AG04449 (cell line): Measurements from ENCODE around the gene MFSD12.
"Not testable (repeated sequence)": the region's sequence is repeated elsewhere in the genome, so short reads cannot be mapped to it uniquely, and the experiment has no call there.

Source experiments
- CTCF ChIA-PET: fragments of 350-600 bp; formaldehyde crosslinking; extraction: SDS; loops from one replicate; lab custom pipeline; 2021; ENCODE audit warnings: antibody characterized with exemption; lab: Yijun Ruan, JAX
- POLR2A ChIA-PET: fragments of 400-600, 350-600 bp; formaldehyde crosslinking; extraction: SDS; loops from one replicate; lab custom pipeline; 2020; ENCODE audit warnings: antibody characterized with exemption, inconsistent platforms; lab: Yijun Ruan, JAX
- DNase-seq: peaks from one replicate; pipeline ENCODE4 v3.0.0-alpha.2; 2010; ENCODE audit warnings: low read depth, low spot score
- H3K4me3 ChIP-seq: 2 replicates; pipeline ENCODE4 v1.5.1; 2011; ENCODE audit warnings: low read depth, mild to moderate bottlenecking, control low read depth, low read length
- TF ChIP-seq, protein P1 (sequence below): IDR thresholded peaks from one replicate; pipeline ENCODE4 v1.5.1; 2011; ENCODE audit warnings: mild to moderate bottlenecking, moderate library complexity, low read length, control low read depth, inconsistent platforms; ENCODE audit not compliant: insufficient read depth; ENCODE audit errors: missing control alignments

Gene MFSD12

DNA sequence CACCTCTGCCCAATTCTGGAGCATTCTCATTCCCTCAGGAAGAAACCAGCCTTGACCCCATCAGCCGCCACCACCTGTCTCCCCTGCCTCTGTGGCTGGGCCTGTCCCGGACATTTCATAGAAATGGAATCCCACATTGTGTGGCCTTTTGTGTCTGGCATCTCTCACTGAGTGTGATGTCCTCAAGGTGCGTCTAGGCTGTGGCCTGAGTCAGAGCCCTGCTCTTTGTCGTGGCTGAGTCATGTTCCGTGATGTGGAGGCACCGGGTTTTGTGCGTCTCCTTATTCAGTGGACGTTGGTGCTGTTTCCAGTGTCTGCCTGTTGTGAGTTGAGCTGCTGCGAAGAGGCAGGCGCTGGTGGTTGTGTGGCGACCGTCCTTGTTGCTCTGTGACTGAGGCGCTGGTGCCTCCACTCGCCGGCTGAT lies 47.8 kb downstream of the MFSD12 start:
- no peak for DNase-seq
- TF ChIP-seq, protein P1, sequence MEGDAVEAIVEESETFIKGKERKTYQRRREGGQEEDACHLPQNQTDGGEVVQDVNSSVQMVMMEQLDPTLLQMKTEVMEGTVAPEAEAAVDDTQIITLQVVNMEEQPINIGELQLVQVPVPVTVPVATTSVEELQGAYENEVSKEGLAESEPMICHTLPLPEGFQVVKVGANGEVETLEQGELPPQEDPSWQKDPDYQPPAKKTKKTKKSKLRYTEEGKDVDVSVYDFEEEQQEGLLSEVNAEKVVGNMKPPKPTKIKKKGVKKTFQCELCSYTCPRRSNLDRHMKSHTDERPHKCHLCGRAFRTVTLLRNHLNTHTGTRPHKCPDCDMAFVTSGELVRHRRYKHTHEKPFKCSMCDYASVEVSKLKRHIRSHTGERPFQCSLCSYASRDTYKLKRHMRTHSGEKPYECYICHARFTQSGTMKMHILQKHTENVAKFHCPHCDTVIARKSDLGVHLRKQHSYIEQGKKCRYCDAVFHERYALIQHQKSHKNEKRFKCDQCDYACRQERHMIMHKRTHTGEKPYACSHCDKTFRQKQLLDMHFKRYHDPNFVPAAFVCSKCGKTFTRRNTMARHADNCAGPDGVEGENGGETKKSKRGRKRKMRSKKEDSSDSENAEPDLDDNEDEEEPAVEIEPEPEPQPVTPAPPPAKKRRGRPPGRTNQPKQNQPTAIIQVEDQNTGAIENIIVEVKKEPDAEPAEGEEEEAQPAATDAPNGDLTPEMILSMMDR = no peak
- CTCF ChIA-PET = interaction anchor here (1.2 kb wide), 1 partner anchor 37 kb away, joined by 3 read pairs; no protein-coding TSS in a partner anchor
- POLR2A ChIA-PET = no interaction called here
- no peak overlapping the region for H3K4me3 ChIP-seq

DNA sequence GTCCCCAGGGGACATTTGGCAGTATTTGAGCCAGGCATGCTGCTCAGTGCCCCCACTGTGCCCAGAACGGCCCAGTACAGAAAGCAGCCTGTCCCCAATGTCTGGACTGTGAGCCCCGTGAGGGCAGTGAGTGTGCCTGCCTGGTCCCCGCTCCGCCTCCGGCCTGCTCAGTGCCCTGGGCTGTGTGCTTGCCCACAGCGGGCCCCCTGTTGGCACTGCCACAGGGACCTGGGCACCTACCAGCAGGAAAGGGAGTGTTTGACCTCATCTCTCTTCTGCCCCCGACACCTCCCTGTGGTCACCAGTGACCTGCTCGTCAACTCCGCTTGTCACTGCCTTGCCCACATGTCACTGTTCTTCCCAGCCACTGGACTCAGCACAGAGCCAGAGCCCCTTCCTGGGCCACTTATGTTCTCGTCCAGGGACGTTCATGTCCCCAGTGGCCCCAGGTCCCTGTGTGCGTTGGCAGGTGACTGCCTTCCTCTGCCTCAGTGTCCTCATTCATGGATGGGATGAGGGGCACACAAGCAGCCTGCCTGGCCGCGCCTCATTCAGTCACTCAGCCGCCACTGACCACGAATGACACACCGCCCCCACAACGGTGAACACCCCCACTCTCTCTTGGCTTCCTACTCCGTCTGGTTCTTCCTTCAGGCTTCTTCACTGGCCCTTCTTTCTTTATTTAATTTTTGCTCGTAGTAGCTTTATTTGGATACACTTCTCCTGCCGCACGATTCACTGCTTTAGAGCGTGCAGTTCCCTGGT lies 48.4 kb downstream of the MFSD12 start:
- ChIA-PET CTCF (interaction anchor here (1.2 kb wide), 1 partner anchor 37 kb away, joined by 3 read pairs; no protein-coding TSS in a partner anchor), POLR2A (no interaction called here)
- no peak for DNase-seq
- TF ChIP-seq, protein P1 = no peak
- no peak overlapping the region for H3K4me3 ChIP-seq

DNA sequence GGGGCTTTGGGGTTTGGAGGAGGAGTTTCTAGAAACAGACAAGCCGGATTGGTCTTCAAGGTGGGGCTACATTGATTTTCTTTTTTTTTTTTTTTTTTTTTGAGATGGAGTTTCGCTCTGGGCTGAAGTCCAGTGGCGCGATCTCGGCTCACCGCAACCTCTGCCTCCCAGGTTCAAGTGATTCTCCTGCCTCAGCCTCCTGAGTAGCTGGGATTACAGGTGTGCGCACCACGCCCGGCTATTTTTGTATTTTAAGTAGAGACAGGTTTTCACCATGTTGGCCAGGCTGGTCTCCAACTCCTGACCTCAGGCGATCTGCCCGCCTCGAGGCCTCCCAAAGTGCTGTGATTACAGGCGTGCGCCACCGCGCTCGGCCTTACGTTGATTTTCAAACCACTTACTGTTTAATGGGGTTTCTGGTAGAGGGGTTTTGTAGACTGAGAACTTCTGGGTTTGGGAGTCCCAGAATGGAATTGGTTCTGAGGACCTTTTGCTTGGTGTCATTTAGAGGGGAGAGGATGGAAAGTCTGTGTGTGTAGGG lies 49.2 kb downstream of the MFSD12 start:
- DNase-seq, POLR2A ChIA-PET, CTCF ChIA-PET: not testable (repeated sequence)
- H3K4me3 ChIP-seq = peak overlapping the region; percentile 82

DNA sequence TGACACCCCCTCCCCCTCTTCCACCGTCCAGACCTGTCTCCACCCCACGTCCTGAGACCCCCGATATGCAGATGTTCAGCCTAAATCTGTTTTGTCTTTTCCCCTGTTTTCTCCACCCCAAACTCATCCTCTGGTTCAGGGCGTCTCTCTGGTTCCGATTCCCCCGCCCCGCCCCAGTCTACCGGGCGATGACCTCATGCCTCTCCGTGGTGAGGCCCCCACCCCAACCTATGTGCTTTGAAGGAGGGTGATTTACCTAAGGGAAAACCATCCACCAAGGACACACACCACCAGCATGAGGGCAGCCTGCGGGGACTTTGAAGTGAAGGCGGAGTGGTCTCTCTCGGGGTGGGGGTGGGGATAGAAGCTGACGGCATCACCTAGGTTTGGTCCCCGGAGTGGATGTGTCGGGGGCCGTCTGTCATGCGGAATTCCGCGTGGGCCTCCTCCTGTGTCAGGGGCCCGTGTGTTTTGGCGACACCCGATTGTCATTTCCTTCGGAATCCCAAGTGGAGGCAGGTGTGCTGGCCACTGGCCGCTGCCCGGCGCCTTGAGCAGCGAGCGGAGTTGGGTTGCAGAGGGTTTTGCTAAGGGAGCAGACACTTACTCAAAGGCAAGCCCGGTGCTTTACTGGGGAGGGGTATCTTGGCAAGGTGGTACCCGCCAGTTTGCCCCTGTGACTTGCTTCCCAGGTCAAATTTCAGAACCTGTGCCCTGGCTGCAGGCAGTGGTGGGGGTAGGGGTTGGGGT lies 49.8 kb downstream of the MFSD12 start:
- POLR2A ChIA-PET = no interaction called here
- TF ChIP-seq, protein P1 = no peak
- H3K4me3 ChIP-seq = peak overlapping the region; percentile 82
- CTCF ChIA-PET = no interaction called here
- DNase-seq = no peak

DNA sequence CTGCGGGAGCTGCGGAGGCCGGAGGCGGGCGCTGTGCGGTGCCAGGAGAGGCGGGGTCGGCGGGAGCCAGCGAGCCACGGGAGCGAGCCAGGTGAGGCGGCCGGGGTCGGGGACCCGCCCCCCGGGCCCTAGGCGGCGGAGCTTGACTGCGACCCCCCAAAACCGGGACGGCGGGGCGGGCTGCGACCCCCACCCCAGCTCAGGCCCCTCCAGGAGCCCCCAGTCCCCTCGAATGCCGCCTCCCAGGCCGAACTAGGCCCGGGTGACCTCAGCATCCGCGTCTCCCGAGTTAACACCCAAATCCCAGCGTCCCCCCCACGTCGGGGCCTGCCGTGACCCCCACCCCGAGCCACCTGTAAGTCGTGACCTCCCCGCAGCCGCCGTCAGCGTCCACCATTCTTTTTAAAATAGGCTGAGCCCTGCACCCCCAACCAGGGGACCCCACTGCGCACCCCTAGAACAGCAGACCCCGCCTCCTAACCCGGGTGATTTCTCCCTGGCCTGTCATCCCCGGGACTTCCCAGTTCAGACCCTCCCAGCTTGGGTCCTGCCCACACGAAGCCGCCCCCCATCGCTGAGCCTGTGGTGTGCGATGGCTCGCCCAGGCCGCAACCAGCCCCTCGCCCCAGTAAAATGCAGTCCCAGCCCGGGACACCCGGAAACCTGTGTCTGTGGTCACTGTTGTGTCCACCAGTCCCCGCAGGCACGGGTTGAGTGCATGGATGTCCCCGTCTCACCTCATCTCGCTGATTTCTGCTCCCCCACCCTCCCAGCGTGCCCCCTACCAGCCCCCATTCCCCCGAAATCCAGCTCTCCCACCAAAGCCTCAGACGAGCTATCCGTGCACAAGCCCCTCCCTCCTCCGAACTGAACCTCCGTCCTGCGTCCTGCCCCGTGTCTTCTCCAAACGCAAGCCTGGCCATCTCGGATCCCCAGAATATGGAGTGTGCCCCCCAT lies 50.7 kb downstream of the MFSD12 start:
- DNase-seq = no peak
- TF ChIP-seq, protein P1 = no peak
- CTCF ChIA-PET = interaction anchor here (0.8 to 0.9 kb wide), 2 partner anchors 77 to 112 kb away, joined by 3 read pairs; no protein-coding TSS in a partner anchor
- POLR2A ChIA-PET = no interaction called here
- peak overlapping the region; percentile 82 for H3K4me3 ChIP-seq
